Activated CD8-positive, alpha-beta memory T cell treated with anti-CD3 and anti-CD28 coated beads, Interleukin-2, amount 50 U/mL, for 24 hours (primary cell): ENCODE data around the gene NTRK3.
A peak's percentile ranks its signal among the peaks of the same experiment; 100 is the strongest.

Experiments
- DNase-seq: peaks from one replicate; pipeline ENCODE4 v3.0.0-alpha.2; 2020; ENCODE audit errors: extremely low read depth

Gene NTRK3

DNA sequence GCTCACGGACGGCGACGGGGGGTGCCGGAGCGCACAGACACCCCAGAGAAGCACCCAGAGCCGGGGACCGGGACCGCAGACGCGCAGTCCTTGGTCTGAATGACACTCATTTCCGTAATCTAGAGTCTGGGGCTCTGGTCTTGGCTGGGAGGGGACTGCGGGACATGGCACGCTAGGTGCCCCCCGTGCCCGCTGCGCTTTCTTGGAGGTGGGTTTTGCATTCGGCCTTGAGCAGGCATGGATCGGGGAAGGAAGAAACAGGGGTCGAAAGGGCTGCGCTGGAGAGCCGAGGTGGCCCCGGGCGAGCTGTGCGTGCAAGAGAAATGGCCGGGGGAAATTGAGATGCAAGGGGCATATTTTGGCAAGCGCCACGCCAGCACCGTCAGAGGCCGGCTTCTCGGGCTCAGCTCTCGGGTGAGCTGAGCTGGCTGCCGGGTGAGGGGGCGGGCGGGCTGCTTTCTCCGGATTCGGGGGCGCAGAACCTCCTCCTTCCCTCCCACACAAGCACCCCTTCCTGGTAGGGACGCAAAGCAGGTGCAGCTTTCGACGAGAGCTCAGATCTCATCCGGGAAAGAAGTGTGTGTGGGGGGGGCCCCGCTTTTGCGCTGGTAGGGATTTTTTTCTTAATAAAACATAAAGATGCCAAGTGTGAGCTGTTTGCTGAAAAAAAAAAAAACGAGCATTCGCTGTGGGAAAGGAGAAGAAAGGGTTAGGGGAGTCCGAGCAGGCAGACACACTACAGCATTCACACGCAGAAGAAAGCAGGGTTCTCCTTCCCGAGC is 963 bp upstream of the NTRK3 start:
- DNase-seq = no peak

GRCh38 chr15:88255484-88256278 is 858 bp downstream of the NTRK3 start:
- DNase-seq = no peak

DNA sequence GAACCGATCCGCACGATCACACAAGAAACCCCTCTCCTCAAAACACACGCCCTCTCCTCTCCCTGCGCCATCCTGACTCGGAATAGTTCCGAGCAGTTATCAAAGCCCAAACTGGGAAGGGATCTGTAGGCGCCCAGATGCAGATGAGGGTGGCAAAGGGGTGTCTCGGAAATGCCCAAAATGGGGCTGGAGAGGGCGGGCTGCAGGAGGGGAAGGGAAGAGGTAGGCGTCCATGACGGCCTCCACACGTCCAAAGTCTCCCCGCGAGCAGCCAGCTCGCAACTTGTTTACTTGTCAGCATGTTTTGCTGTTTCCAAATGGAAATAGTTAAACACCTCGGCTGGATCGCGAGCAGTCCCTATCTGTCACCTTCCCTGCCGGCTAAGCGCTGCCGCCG is 1.5 kb downstream of the NTRK3 start:
- DNase-seq = no peak

DNA sequence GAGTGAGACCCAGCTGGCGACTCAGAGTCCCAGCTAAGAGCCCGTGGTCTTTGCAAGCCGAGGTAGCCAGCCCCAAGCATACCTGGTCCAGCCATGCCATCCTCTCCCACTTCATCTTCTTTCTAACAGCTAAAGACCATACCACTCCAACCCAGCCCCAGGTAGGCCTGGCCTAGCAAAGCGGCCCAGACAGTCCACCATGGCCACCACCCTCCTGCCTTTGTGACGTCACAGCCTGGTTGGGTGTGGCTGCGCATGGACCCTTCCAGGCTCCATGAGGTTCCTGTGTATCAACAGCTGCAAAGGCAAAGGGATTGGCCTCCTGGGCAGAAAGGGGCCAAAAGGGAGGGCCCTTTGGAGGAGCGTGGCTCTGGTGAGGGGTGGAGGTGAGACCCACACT is 4.1 kb downstream of the NTRK3 start:
- DNase-seq = no peak

GRCh38 chr15:88250826-88251225 is 5.7 kb downstream of the NTRK3 start:
- DNase-seq = no peak

GRCh38 chr15:88249220-88249619 is 7.3 kb downstream of the NTRK3 start:
- no peak for DNase-seq

DNA sequence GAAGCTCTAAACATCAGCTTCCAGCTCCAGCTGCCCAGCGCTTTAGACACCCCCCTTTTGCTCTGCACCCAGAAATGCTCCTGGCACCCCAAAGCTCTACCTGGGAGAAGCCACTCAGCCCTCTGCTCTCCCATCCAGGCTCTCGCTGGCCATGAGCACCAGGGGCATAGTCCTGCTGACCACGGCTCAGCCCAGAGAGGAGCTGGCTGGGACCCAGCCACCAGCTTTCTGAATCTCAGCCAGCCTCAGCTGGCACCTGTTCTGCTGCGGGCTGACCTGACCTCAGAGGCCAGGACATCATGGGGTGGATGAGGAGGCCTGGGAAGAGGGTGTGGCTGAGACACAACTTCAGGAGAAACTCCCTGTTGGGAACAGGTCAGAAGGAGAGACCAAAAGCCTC is 8.6 kb downstream of the NTRK3 start:
- DNase-seq = no peak

DNA sequence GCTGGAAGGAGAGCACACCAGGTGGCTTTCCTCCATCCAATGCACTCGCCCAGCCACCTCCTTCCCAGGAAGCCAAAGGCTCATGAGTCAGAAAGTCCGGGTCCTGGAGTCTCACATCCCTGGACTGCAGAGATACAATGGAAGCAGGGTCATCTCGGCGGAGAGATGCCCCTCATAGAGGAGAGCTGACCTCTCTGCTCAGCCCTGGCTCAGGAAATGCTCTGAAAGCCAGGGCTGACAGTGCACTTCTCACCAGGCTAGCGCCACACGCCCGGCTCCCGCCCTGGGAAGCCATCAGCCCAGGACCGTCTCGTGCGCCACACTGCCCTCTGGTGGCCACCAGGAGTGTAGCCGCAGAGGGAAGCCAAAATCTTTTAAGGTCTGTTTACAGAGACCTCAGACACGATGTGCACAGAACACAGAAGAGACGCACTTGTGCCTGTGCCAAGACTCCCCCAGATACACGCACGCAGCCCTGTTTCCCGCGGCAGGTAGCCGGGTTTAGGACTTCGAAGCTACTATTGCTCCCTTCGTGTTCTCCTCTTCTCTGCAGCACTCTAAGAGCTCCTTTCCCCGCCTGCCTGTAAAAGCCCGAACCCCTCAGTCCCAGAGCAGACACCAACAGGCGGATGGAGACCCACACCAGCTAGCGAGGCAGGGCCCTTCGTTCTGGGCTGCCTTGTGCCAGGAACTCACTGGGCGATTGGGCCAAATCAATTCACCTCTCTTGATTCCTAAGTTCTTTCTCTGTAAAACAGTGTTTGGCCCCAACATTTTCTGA is 9.7 kb downstream of the NTRK3 start:
- DNase-seq = peak; percentile 38

- no peak for DNase-seq
These were observed 10.5 kb downstream of the NTRK3 start for GRCh38 chr15:88246081-88246480.

DNA sequence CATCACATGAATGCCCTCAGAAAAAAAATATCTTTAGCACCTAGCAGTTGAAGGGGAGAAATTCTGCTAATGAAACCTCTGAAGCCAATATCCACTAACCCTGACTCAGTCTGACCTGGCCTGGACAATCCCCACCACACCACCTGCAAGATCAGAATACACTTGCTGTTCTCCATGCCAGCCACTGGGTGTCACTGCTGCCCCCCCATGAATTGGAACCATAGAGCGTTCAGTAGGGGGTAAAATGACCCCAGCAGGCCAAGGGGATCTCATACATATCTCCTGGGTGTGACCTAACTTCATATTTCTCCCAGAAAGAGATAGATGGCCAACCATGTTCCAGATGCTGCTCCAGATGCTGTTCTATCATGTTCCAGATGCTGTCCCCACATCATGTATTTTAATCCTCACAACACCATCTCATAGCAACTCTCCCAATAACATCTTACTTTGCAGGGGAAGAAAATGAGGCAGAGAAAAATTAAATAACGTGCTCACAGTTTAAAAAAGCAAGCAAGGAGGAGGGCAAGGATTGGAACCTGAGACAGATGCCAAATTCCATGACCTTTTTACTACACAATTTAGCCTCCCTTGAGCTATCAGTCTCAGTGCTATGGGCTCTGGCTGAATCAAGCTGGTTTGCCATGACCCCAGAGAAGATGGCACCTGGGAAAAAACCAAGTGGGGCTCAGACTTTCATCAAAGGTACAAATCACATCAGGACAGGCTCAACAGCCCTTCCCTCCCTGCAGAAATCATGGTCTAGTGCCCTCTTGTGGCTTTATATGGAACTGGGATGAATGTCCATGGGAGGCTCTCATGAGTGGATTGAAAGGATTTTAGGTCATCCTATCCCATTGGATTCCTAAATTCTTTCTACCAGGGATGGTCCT is 12.4 kb downstream of the NTRK3 start:
- DNase-seq = no peak

DNA sequence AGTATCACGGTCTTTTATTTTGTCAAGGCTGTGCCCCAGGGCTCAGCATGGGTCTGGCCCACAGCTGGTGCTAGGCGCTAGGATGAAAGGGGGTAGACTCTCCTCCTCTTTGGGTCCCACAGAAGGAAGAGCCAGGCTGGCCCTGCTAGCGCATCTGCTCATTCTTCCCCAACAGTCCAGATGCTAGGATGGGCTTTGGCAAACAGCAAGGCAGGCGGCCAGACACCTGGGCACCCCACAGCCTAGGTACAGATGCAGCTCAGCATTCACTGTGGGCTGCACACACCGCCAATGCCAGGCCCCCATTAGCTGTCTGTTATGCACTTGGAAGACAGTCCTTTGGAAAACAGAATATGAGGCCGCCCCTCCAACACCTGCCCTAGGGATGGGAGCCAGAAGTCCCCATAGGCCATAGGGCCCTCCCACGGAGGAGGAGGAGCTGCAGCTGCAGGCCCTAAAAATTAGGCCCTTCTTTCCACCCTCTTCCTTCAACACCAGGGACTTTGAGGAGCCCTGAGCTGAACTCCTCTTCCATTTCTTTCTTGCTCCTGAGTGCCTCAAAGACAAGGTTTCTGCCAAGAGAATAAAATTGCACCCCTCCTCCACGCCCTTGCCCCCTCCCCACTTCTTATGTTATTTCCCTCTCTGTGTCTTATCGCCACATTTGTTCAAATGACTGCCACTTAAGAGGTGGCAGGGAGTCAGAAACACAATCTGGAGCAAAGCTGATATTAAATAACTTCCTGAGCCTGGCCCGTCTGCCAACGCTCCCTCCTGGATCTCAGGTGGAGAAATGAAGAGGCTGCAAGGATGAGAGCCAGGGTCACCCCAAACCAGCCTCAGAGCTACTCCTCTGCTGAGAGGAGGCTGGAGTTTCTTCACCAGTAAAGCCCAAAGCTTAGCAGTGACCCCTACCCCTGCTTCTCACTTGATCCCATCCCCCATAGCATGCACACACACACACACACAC is 13.7 kb downstream of the NTRK3 start:
- DNase-seq = no peak

DNA sequence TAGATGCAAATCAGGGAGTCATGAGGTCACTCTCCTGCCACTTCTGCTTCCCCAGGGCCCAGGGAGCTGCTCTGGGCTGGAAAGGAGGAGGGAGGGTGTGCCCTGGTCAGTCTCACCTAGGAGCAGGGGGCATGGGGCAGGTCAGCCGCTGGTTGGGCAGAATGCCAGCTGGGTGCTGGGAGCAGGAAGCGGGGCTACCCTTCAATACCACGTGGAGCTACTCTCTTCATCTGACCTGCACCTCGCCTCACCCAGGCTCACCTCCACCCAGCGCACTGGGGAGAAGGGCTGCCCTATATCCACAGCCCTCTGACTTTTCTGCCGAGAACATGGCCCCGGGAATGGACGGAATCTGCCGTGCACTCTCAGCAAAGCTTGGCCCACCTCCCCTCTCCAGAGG is 15.1 kb downstream of the NTRK3 start:
- no peak for DNase-seq

DNA sequence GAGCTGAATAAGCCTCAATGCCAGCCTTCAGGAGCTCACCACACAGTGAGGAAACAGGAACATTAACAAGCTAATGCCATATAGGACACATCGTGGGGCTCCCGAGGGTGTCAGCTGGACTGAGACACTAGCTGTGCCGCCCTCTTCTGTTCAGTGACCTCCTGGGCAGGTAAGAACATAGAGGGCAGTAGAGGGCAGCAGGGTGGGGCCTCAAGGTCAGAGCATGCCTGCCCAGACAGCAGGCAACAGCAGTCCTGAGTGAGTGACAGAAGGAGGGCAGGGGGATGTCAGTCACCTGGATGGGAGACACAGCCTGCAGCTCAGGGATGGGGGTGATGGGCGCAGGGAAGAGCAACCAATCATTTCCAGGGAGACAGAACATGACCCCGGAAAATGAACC is 15.5 kb downstream of the NTRK3 start:
- DNase-seq = no peak

DNA sequence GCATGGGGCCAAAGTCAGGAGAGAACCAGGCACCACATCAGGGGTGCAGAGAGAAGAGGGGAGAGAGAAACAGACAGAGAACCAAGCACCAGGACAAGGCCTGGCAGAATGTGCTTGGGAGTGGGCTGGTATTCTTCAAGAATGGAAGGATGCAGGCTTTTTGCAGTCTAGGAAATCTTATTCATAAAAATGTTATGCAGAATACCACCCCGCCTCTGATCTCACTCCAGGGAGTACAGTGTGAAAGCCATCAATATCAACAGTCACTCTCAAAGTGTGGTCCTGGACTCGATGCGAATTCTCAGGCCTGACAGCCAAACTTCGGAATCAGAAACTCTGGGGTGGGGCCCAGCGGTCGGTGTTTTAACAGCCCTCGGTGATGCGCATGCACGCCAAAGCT is 16.9 kb downstream of the NTRK3 start:
- DNase-seq = no peak

- DNase-seq = no peak
These were observed 17.7 kb downstream of the NTRK3 start for GRCh38 chr15:88238618-88239430.

DNA sequence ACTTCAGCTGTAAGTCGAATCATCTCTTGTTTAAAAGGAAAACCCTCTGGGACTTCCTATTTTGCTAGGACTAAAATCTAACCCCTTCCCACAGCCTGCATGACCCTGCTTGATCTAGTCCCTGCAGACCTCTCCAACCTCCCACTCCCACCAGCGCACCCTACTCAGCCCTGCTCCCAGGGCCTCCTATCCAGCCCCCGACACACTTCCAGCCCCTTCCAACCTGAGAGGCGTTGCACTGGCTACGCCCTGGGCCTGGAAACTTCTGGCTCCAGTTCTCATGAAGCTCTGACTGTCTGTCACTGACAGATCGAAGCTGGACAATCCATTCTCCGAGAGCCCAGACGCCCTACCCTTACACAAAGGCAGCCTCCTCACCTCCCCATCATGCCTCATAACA is 21.8 kb downstream of the NTRK3 start:
- no peak for DNase-seq

- DNase-seq = no peak
These were observed 22.6 kb downstream of the NTRK3 start for GRCh38 chr15:88233921-88234320.

DNA sequence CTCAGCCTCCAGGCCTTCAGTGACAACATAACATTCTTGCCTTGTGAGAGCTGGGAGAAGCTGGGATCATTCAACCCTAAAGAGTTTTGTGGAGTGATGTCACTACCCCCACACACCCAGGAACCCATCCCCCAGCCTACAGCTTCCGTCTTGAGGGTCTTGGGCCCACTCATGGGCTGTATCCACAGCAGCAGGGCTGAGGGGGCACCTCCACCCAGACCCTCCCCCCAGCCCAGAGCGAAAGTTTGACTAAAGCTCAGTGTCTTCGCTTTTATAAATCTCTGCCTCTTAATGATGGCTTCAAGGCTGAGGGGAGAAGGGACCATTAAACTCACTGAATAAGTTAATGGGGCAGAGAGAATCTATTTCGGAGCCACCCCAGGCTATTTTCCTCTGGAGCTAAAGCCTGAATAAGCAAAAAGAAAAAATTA is 23.8 kb downstream of the NTRK3 start:
- no peak for DNase-seq

GRCh38 chr15:88231909-88232644 is 24.5 kb downstream of the NTRK3 start:
- no peak for DNase-seq
